Neural cell (in vitro differentiated cells): Measurements from ENCODE around the gene ZNF787. TPM values are rescaled to one million over a fixed set of nuclear protein-coding genes. Genes with fewer than 3 reads are reported as not detected.

Source experiments
- H2AFZ ChIP-seq: fragments of 200-600, 300-800 bp; sonication (generic), shearing (Covaris generic); 2 replicates; pipeline ENCODE4 v1.6.0; 2014; ENCODE audit warnings: low read depth, mild to moderate bottlenecking, antibody characterized with exemption, low read length, moderate library complexity
- H3F3A ChIP-seq: fragments of 200-600 bp; shearing (Covaris generic); 2 replicates; pipeline ENCODE4 v1.6.1; 2016; ENCODE audit warnings: mild to moderate bottlenecking, moderate library complexity, mixed read lengths, antibody characterized with exemption, low read length; ENCODE audit not compliant: insufficient read depth, poor library complexity, severe bottlenecking
- H3K27ac ChIP-seq: fragments of 200-600, 300-800 bp; sonication (generic), shearing (Covaris generic); 2 replicates; pipeline ENCODE4 v1.5.1; 2014; ENCODE audit warnings: mild to moderate bottlenecking, low read length, moderate library complexity
- H3K27me3 ChIP-seq: fragments of 300-800, 200-600 bp; sonication (generic), shearing (Covaris generic); 2 replicates; pipeline ENCODE4 v1.6.0; 2014; ENCODE audit warnings: mild to moderate bottlenecking, low read depth, low read length, moderate library complexity; ENCODE audit not compliant: insufficient read depth
- H3K36me3 ChIP-seq: fragments of 300-800, 200-600 bp; sonication (generic), shearing (Covaris generic); 2 replicates; pipeline ENCODE4 v1.5.1; 2014; ENCODE audit warnings: mild to moderate bottlenecking, antibody characterized with exemption, low read length, moderate library complexity; ENCODE audit not compliant: insufficient read depth
- H3K4me2 ChIP-seq: fragments of 300-800, 200-600 bp; sonication (generic), shearing (Covaris generic); 2 replicates; pipeline ENCODE4 v1.6.0; 2014; ENCODE audit warnings: mild to moderate bottlenecking, low read length
- H3K4me3 ChIP-seq: fragments of 300-800, 200-600 bp; sonication (generic), shearing (Covaris generic); 2 replicates; pipeline ENCODE4 v1.5.1; 2014; ENCODE audit warnings: mild to moderate bottlenecking, low read length, moderate library complexity
- H3K79me2 ChIP-seq: fragments of 200-600 bp; shearing (Covaris generic); replicated peaks from 2 replicates; pipeline ENCODE4 v1.6.0; 2014; ENCODE audit warnings: mild to moderate bottlenecking, low read length, moderate library complexity; ENCODE audit not compliant: insufficient read depth
- H3K9ac ChIP-seq: fragments of 300-800, 200-600 bp; sonication (generic), shearing (Covaris generic); 2 replicates; pipeline ENCODE4 v1.6.1; 2016; ENCODE audit warnings: mild to moderate bottlenecking, low read length, mixed read lengths
- H3K9me2 ChIP-seq: fragments of 200-600 bp; shearing (Covaris generic); 2 replicates; pipeline ENCODE4 v1.6.1; 2016; ENCODE audit warnings: mild to moderate bottlenecking, low read length, mixed read lengths; ENCODE audit not compliant: insufficient read depth
- H3K9me3 ChIP-seq: fragments of 200-600, 300-800 bp; sonication (generic), shearing (Covaris generic); 2 replicates; pipeline ENCODE4 v1.6.1; 2016; ENCODE audit warnings: mild to moderate bottlenecking, mixed run types, low read length, moderate library complexity, mixed read lengths
- H4K20me1 ChIP-seq: fragments of 200-600 bp; shearing (Covaris generic); 2 replicates; pipeline ENCODE4 v1.6.1; 2016; ENCODE audit warnings: mild to moderate bottlenecking, mixed run types; ENCODE audit not compliant: insufficient read depth
- EP300 ChIP-seq: fragments of 450-650 bp; conservative IDR thresholded peaks from 2 replicates; pipeline ENCODE4 v1.6.1; 2014; ENCODE audit warnings: antibody characterized with exemption, mild to moderate bottlenecking, moderate library complexity; ENCODE audit not compliant: poor library complexity, severe bottlenecking
- EZH2 ChIP-seq: fragments of 200-600, 300-800 bp; shearing (Covaris generic), sonication (generic); IDR thresholded peaks from 2 replicates; pipeline ENCODE4 v1.6.1; 2014; ENCODE audit warnings: antibody characterized with exemption, low read length, borderline replicate concordance, mild to moderate bottlenecking; ENCODE audit not compliant: insufficient read depth, poor library complexity, severe bottlenecking
- MXI1 ChIP-seq: fragments of 450-650 bp; conservative IDR thresholded peaks from 2 replicates; pipeline ENCODE4 v1.6.1; 2014; ENCODE audit warnings: antibody characterized with exemption, mild to moderate bottlenecking; ENCODE audit not compliant: poor library complexity, severe bottlenecking
- POLR2AphosphoS5 ChIP-seq: IDR thresholded peaks from 2 replicates; pipeline ENCODE4 v1.6.1; 2012
- RAD21 ChIP-seq: fragments of 450-650 bp; conservative IDR thresholded peaks from 2 replicates; pipeline ENCODE4 v1.6.1; 2014; ENCODE audit warnings: antibody characterized with exemption, mild to moderate bottlenecking, moderate library complexity
- SMC3 ChIP-seq: fragments of 450-650 bp; conservative IDR thresholded peaks from 2 replicates; pipeline ENCODE4 v1.6.1; 2014; ENCODE audit warnings: antibody characterized with exemption, mild to moderate bottlenecking, moderate library complexity; ENCODE audit not compliant: poor library complexity
- TAF1 ChIP-seq: IDR thresholded peaks from 2 replicates; pipeline ENCODE4 v1.6.1; 2012; ENCODE audit warnings: low read depth
- polyA plus RNA-seq: library from polyadenylated mRNA; depleted of rRNA; stranded (reverse); fragments of >200 nt; gene quantifications from 2 replicates; pipeline ENCODE4 v1.2.3, GENCODE V29; 2014
- TF ChIP-seq, protein P1 (sequence below): fragments of 450-650 bp; IDR thresholded peaks from 2 replicates; pipeline ENCODE4 v1.5.1; 2014; ENCODE audit warnings: antibody characterized with exemption, mild to moderate bottlenecking, moderate library complexity; ENCODE audit not compliant: poor library complexity, severe bottlenecking
- TF ChIP-seq, protein P2 (sequence below): IDR thresholded peaks from 2 replicates; pipeline ENCODE4 v1.6.1; 2012; ENCODE audit warnings: borderline replicate concordance

Gene ZNF787
- polyA plus RNA-seq, 1 donor from 2014 or later: 11.4 TPM

DNA sequence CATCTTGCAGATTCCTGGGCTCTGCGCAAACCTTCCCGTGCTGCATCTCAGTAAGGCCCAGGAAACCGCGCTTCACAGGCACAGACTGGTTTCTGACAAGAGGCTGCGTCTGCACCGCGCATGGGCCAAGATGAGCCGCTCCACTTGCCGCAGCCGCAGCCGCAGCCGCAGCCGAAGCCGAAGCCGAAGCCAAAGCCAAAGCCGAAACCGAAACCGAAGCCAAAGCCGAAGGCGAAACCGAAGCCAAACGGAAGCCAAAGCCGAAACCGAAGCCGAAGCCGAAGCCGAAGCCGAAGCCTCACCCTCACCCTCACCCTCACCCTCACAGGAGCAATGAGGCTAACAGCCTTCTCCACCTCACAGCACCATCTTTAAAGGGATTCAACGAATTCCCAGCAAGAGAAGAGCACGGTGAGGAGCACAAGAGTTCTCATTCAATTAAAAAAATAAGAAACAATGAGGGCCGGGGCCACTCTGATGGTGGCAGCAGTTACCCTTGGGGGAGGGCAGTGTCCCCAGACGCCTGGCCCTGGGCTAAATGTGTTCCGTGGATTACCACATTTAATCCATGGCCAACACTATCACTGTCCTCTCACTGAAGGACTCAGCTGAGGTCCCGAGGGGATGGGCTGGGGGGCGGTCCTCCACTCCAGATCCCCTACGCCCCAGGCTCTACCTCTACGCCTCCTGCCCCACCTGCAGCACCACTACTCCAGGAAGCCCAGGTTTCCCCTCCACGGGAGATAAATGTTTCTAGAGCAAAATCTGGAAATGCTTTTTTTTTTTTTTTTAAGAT, 29.1 kb downstream of the ZNF787 start:
- H3K4me2 ChIP-seq: no peak overlapping the region
- H3F3A ChIP-seq: no peaks in the 10 kb centered on the region
- no peaks in the 10 kb centered on the region for H4K20me1 ChIP-seq
- TF ChIP-seq, protein P1, sequence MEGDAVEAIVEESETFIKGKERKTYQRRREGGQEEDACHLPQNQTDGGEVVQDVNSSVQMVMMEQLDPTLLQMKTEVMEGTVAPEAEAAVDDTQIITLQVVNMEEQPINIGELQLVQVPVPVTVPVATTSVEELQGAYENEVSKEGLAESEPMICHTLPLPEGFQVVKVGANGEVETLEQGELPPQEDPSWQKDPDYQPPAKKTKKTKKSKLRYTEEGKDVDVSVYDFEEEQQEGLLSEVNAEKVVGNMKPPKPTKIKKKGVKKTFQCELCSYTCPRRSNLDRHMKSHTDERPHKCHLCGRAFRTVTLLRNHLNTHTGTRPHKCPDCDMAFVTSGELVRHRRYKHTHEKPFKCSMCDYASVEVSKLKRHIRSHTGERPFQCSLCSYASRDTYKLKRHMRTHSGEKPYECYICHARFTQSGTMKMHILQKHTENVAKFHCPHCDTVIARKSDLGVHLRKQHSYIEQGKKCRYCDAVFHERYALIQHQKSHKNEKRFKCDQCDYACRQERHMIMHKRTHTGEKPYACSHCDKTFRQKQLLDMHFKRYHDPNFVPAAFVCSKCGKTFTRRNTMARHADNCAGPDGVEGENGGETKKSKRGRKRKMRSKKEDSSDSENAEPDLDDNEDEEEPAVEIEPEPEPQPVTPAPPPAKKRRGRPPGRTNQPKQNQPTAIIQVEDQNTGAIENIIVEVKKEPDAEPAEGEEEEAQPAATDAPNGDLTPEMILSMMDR: no peak
- no peak for TF ChIP-seq POLR2AphosphoS5
- TF ChIP-seq EP300: no peak
- no peak for TF ChIP-seq TAF1
- TF ChIP-seq MXI1: no peak
- TF ChIP-seq, protein P2, sequence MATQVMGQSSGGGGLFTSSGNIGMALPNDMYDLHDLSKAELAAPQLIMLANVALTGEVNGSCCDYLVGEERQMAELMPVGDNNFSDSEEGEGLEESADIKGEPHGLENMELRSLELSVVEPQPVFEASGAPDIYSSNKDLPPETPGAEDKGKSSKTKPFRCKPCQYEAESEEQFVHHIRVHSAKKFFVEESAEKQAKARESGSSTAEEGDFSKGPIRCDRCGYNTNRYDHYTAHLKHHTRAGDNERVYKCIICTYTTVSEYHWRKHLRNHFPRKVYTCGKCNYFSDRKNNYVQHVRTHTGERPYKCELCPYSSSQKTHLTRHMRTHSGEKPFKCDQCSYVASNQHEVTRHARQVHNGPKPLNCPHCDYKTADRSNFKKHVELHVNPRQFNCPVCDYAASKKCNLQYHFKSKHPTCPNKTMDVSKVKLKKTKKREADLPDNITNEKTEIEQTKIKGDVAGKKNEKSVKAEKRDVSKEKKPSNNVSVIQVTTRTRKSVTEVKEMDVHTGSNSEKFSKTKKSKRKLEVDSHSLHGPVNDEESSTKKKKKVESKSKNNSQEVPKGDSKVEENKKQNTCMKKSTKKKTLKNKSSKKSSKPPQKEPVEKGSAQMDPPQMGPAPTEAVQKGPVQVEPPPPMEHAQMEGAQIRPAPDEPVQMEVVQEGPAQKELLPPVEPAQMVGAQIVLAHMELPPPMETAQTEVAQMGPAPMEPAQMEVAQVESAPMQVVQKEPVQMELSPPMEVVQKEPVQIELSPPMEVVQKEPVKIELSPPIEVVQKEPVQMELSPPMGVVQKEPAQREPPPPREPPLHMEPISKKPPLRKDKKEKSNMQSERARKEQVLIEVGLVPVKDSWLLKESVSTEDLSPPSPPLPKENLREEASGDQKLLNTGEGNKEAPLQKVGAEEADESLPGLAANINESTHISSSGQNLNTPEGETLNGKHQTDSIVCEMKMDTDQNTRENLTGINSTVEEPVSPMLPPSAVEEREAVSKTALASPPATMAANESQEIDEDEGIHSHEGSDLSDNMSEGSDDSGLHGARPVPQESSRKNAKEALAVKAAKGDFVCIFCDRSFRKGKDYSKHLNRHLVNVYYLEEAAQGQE: no peak
- no peak for TF ChIP-seq SMC3
- TF ChIP-seq RAD21: no peak
- TF ChIP-seq EZH2: no peak
- no peak overlapping the region for H3K4me3 ChIP-seq
- H3K27me3 ChIP-seq: no peaks in the 10 kb centered on the region
- no peaks in the 10 kb centered on the region for H3K9me2 ChIP-seq
- H3K36me3 ChIP-seq: peaks cover 4% of the 10 kb centered on the region
- peaks cover 13% of the 10 kb centered on the region for H3K9me3 ChIP-seq
- no peak overlapping the region for H3K9ac ChIP-seq
- H3K79me2 ChIP-seq: no peaks in the 10 kb centered on the region
- no peak overlapping the region for H3K27ac ChIP-seq
- H2AFZ ChIP-seq: no peak overlapping the region

DNA sequence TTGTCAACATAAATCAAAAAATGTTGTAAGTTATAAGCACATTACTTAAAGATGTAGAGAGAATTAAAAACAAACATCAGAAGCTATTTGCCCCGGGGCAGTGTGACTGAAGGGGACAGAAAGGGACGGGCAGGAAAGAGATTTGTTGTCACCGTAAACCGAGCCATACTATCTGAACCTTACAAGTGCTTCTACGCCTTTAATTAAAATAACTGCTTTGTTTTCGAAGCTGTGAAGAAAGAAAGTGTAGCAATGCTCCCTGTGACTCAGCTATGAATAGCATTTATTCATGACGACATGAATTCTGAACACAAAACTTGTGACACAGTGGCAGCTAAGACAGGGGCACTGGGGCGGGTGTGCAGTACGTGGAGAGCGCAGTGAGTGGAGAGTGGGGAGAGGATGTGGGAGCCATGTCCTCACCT, 30.0 kb downstream of the ZNF787 start:
- peaks cover 13% of the 10 kb centered on the region for H3K9me3 ChIP-seq
- no peak overlapping the region for H3K4me3 ChIP-seq
- H3K4me2 ChIP-seq: no peak overlapping the region
- no peaks in the 10 kb centered on the region for H3K79me2 ChIP-seq
- H3K9me2 ChIP-seq: no peaks in the 10 kb centered on the region
- TF ChIP-seq EZH2 (no peak), SMC3 (no peak), EP300 (no peak), RAD21 (no peak), MXI1 (no peak), TAF1 (no peak), POLR2AphosphoS5 (no peak)
- TF ChIP-seq, protein P1: no peak
- TF ChIP-seq, protein P2: no peak
- H4K20me1 ChIP-seq: no peaks in the 10 kb centered on the region
- H3F3A ChIP-seq: no peaks in the 10 kb centered on the region
- peaks cover 4% of the 10 kb centered on the region for H3K36me3 ChIP-seq
- H3K27ac ChIP-seq: no peak overlapping the region
- no peak overlapping the region for H3K9ac ChIP-seq
- H2AFZ ChIP-seq: no peak overlapping the region
- H3K27me3 ChIP-seq: no peaks in the 10 kb centered on the region
